ENCODE data around the gene TGFB3. TPM values are rescaled to one million over a fixed set of nuclear protein-coding genes. Genes with fewer than 3 reads are reported as not detected.
A peak's percentile ranks its signal among the peaks of the same experiment; 100 is the strongest.

Gene TGFB3
- total and polyA plus RNA-seq, 9 of the 15 experiments (the other 6 are each of a cell fraction or from before 2014, with no cell fraction given), result 0.39 to 2.0 (median 1.0) TPM

DNA sequence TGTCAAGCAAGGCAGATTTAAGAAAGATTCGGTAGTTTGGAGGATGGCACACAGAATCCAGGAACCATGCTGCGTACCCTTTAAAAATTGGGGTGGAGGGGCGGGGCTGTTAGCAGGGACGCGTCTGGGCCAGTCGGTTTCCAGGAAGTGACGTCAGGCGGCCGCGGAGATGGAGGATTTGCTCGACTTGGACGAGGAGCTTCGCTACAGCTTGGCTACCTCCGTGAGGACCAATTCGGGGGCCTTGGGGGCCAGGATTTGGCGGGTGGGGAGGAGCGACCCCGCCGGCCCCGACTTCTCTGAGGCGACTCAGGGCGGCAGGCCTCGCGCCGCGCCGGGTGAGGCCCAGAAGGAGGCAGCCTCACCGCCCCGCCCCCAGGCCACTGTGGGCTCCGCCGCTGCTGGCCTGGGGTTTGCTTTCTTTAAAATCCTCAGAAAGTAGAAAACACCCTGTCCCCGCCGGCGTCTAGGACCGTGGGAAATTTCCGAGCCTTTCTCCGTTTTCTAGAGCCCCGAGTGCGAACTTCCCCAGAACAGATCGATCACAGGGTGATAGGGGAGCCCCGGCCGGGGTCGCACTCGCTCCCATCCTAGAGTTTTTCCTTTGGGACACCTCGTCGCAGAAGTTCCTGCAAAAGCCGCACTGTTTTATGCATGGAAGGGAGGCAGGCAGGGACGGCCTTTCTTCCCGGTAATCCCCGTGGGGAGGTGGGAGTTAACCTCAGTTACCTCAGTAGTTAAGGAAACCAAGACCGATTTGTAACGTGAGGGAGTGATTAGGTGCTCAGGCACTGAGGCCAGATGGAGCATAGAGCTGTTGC lies 4.0 kb upstream of the TGFB3 start, which contains the start of gene IFT43 (continued):
- TF ChIP-seq, protein P1, sequence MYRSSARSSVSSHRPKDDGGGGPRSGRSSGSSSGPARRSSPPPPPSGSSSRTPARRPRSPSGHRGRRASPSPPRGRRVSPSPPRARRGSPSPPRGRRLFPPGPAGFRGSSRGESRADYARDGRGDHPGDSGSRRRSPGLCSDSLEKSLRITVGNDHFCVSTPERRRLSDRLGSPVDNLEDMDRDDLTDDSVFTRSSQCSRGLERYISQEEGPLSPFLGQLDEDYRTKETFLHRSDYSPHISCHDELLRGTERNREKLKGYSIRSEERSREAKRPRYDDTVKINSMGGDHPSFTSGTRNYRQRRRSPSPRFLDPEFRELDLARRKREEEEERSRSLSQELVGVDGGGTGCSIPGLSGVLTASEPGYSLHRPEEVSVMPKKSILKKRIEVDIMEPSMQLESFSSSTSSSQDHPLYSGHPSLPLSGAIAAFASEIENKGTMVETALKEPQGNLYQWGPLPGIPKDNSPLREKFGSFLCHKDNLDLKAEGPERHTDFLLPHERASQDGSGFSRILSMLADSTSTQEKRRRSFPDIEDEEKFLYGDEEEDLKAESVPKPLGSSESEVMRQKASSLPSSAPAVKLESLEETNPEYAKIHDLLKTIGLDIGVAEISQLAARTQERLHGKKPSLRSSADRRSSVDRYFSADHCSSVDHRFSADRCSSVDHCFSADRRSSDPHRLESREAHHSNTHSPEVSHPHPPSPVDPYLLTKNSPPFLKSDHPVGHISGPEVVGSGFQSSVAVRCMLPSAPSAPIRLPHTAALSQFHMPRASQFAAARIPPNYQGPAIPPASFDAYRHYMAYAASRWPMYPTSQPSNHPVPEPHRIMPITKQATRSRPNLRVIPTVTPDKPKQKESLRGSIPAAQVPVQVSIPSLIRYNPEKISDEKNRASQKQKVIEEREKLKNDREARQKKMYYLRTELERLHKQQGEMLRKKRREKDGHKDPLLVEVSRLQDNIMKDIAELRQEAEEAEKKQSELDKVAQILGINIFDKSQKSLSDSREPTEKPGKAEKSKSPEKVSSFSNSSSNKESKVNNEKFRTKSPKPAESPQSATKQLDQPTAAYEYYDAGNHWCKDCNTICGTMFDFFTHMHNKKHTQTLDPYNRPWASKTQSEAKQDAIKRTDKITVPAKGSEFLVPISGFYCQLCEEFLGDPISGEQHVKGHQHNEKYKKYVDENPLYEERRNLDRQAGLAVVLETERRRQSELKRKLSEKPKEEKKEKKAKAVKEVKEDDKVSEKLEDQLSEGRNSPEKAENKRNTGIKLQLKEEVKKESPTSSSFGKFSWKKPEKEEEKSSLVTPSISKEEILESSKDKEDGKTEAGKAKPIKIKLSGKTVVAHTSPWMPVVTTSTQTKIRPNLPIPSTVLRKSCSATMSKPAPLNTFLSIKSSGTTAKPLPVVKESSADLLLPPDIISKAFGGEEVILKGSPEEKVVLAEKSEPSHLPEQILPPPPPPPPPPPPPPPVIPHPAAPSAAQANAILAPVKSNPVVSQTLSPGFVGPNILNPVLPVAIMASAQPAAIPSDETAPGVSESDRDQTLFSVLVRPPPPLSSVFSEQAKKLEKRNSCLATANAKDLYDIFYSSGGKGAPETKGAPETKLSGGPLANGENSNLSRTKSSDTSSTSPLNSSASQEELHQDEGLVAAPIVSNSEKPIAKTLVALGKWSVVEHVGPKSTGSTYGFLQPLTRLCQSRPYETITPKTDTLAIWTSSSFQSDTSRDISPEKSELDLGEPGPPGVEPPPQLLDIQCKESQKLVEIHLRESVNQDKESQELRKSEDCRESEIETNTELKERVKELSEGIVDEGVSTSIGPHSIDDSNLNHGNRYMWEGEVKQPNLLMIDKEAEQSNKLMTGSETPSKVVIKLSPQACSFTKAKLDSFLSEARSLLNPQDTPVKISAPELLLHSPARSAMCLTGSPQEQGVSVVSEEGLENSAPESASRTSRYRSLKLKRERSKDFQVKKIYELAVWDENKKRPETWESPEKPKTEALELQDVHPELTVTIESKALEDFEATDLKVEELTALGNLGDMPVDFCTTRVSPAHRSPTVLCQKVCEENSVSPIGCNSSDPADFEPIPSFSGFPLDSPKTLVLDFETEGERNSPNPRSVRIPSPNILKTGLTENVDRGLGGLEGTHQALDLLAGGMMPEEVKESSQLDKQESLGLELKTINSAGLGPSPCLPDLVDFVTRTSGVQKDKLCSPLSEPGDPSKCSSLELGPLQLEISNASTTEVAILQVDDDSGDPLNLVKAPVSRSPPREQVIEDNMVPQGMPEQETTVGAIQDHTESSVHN (IDR thresholded peaks at IDR 0.05; ENCODE audit: borderline replicate concordance in 1 of 2, low read depth in 1 of 2), result no peak
- TF ChIP-seq SMAD1 (IDR thresholded peaks at IDR 0.05; ENCODE audit: low read depth, low read length, partially characterized antibody) (no peak), NFE2L1 (tag; IDR thresholded peaks at IDR 0.05; ENCODE audit: borderline replicate concordance, low read depth) (no peak), KAT7 (CRISPR knock-in tag; IDR thresholded peaks at IDR 0.05; ENCODE audit: borderline replicate concordance) (no peak), PHTF2 (CRISPR knock-in tag; IDR thresholded peaks at IDR 0.05) (no peak), ESRRB (CRISPR knock-in tag; IDR thresholded peaks at IDR 0.05; ENCODE audit: borderline replicate concordance) (no peak), NCOA1 (IDR thresholded peaks at IDR 0.05; ENCODE audit: low read depth) (no peak), KLF6 (CRISPR knock-in tag; IDR thresholded peaks at IDR 0.05; ENCODE audit: borderline replicate concordance) (no peak), RBM34 (IDR thresholded peaks at IDR 0.05; ENCODE audit: borderline replicate concordance, insufficient read depth, low read length) (no peak), DNMT1 (IDR thresholded peaks at IDR 0.05) (no peak), GABPB1 (CRISPR knock-in tag; IDR thresholded peaks at IDR 0.05) (peak; percentile 94), MYNN (IDR thresholded peaks at IDR 0.05) (no peak), MYNN (CRISPR knock-in tag; IDR thresholded peaks at IDR 0.05) (no peak), NFE2 (IDR thresholded peaks at IDR 0.05; ENCODE audit: low read depth) (no peak), CHD4 (IDR thresholded peaks at IDR 0.05; ENCODE audit: insufficient read depth, insufficient replicate concordance, low read depth, low read length, poor library complexity, severe bottlenecking) (no peak), ETV1 (tag; conservative IDR thresholded peaks at IDR 0.05; ENCODE audit: low read depth) (0 out of 2 replicates have a peak, but pooled peaks have one; percentile 6)
- TF ChIP-seq, protein P2, sequence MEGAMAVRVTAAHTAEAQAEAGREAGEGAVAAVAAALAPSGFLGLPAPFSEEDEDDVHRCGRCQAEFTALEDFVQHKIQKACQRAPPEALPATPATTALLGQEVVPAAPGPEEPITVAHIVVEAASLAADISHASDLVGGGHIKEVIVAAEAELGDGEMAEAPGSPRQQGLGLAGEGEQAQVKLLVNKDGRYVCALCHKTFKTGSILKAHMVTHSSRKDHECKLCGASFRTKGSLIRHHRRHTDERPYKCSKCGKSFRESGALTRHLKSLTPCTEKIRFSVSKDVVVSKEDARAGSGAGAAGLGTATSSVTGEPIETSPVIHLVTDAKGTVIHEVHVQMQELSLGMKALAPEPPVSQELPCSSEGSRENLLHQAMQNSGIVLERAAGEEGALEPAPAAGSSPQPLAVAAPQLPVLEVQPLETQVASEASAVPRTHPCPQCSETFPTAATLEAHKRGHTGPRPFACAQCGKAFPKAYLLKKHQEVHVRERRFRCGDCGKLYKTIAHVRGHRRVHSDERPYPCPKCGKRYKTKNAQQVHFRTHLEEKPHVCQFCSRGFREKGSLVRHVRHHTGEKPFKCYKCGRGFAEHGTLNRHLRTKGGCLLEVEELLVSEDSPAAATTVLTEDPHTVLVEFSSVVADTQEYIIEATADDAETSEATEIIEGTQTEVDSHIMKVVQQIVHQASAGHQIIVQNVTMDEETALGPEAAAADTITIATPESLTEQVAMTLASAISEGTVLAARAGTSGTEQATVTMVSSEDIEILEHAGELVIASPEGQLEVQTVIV (CRISPR knock-in tag; IDR thresholded peaks at IDR 0.05; ENCODE audit: borderline replicate concordance), result no peak

All from K562 (cell line).